Suprapubic skin (tissue), 4 donors: ENCODE measurements around the gene LDLRAD4. TPM values are rescaled to one million over a fixed set of nuclear protein-coding genes. Genes with fewer than 3 reads are reported as not detected.
A peak's percentile ranks its signal among the peaks of the same experiment; 100 is the strongest.

Experiments used
- DNase-seq, 2 donors: peaks; one replicate each; pipeline ENCODE4 v3.0.0-alpha.2; 2019; ENCODE audit warnings: low spot score in 2 of 2
- H3K27ac ChIP-seq: fragments of 200-600 bp; sonication (generic); one replicate; pipeline ENCODE4 v1.5.1; 2019
- H3K27me3 ChIP-seq: fragments of 200-600 bp; sonication (generic); one replicate; pipeline ENCODE4 v1.5.1; 2019
- H3K36me3 ChIP-seq: fragments of 200-600 bp; sonication (generic); one replicate; pipeline ENCODE4 v1.5.1; 2019
- H3K4me1 ChIP-seq: fragments of 200-600 bp; sonication (generic); one replicate; pipeline ENCODE4 v1.5.1; 2019
- H3K4me3 ChIP-seq: fragments of 200-600 bp; sonication (generic); one replicate; pipeline ENCODE4 v1.5.1; 2019; ENCODE audit warnings: mild to moderate bottlenecking
- H3K9me3 ChIP-seq: fragments of 200-600 bp; sonication (generic); one replicate; pipeline ENCODE4 v1.5.1; 2019
- CTCF ChIP-seq, 2 donors: fragments of 200-600 bp in 1 of 2; fragments of 450-650 bp in 1 of 2; sonication (generic) in 1 of 2; IDR thresholded peaks; one replicate each; pipeline ENCODE4 v1.5.1; 2016 to 2019; ENCODE audit warnings: antibody characterized with exemption in 2 of 2, mild to moderate bottlenecking in 1 of 2, moderate library complexity in 1 of 2
- EP300 ChIP-seq: sonication (generic); formaldehyde crosslinking; IDR thresholded peaks from one replicate; pipeline ENCODE4 v1.6.1; 2017; ENCODE audit warnings: antibody characterized with exemption
- POLR2A ChIP-seq, 2 donors: fragments of 450-650 bp; IDR thresholded peaks; one replicate each; pipeline ENCODE4 v1.6.1; 2017; ENCODE audit warnings: antibody characterized with exemption in 2 of 2, mild to moderate bottlenecking in 2 of 2, moderate library complexity in 2 of 2
- POLR2AphosphoS5 ChIP-seq, 3 donors: sonication (generic); formaldehyde crosslinking; IDR thresholded peaks; one replicate each; pipeline ENCODE4 v1.6.1; 2017; ENCODE audit warnings: antibody characterized with exemption in 3 of 3
- WGBS: methylation state at CpG from one replicate; pipeline ENCODE4 v1.1.5; 2018; 5-methylcytosine and 5-hydroxymethylcytosine counted together
- total RNA-seq, 4 donors: library from RNA; depleted of rRNA; stranded (reverse); fragments of >200 nt; gene quantifications; one replicate each; pipeline ENCODE4 v1.1.0, GENCODE V29; 2016

The LDLRAD4 gene
- total RNA-seq, 4 donors from 2014 or later, result 10.1 to 31.6 (median 15.1) TPM

GRCh38 chr18:13401404-13401803 is 182.8 kb downstream of the LDLRAD4 start:
- no peak overlapping the region for H3K27ac ChIP-seq
- H3K27me3 ChIP-seq, result no peaks in the 10 kb centered on the region
- H3K9me3 ChIP-seq, result no peaks in the 10 kb centered on the region
- no peak overlapping the region for H3K4me3 ChIP-seq
- H3K4me1 ChIP-seq, result no peaks in the 10 kb centered on the region
- no peaks in the 10 kb centered on the region for H3K36me3 ChIP-seq
- peak in 1 of 2 donors; percentile 41 for DNase-seq
- TF ChIP-seq POLR2AphosphoS5 (IDR thresholded peaks at IDR 0.05) (no peak), EP300 (no peak), CTCF (IDR thresholded peaks at IDR 0.05) (no peak), POLR2A (IDR thresholded peaks at IDR 0.05) (no peak)
- WGBS, result 91% methylated on average over 7 of the region's 8 CpGs

- DNase-seq, result no peak
- TF ChIP-seq EP300, result no peak
- TF ChIP-seq CTCF (IDR thresholded peaks at IDR 0.05), result no peak
- TF ChIP-seq POLR2AphosphoS5 (IDR thresholded peaks at IDR 0.05), result no peak
- TF ChIP-seq POLR2A (IDR thresholded peaks at IDR 0.05), result no peak
- H3K36me3 ChIP-seq, result no peaks in the 10 kb centered on the region
- H3K27ac ChIP-seq, result no peak overlapping the region
- H3K4me3 ChIP-seq, result no peak overlapping the region
- no peaks in the 10 kb centered on the region for H3K27me3 ChIP-seq
- WGBS, result 89% methylated on average over 10 of the region's 10 CpGs
- no peaks in the 10 kb centered on the region for H3K9me3 ChIP-seq
- no peaks in the 10 kb centered on the region for H3K4me1 ChIP-seq
Observed at GRCh38 chr18:13401826-13402225, 183.3 kb downstream of the LDLRAD4 start.

GRCh38 chr18:13403786-13404549 is 185.4 kb downstream of the LDLRAD4 start:
- H3K9me3 ChIP-seq, result no peaks in the 10 kb centered on the region
- no peak for TF ChIP-seq POLR2AphosphoS5 (IDR thresholded peaks at IDR 0.05)
- TF ChIP-seq EP300, result no peak
- TF ChIP-seq POLR2A (IDR thresholded peaks at IDR 0.05), result no peak
- TF ChIP-seq CTCF (IDR thresholded peaks at IDR 0.05), result no peak
- H3K36me3 ChIP-seq, result no peaks in the 10 kb centered on the region
- DNase-seq, result peak in 1 of 2 donors; percentile 63
- H3K4me1 ChIP-seq, result no peaks in the 10 kb centered on the region
- H3K4me3 ChIP-seq, result no peak overlapping the region
- no peaks in the 10 kb centered on the region for H3K27me3 ChIP-seq
- 91% methylated on average over 24 of the region's 31 CpGs for WGBS
- no peak overlapping the region for H3K27ac ChIP-seq

GRCh38 chr18:13405305-13406038 is 186.9 kb downstream of the LDLRAD4 start:
- no peaks in the 10 kb centered on the region for H3K36me3 ChIP-seq
- WGBS, result 91% methylated on average over 17 of the region's 17 CpGs
- no peak overlapping the region for H3K4me3 ChIP-seq
- DNase-seq, result peak in 1 of 2 donors; percentile 32
- no peaks in the 10 kb centered on the region for H3K9me3 ChIP-seq
- no peak overlapping the region for H3K27ac ChIP-seq
- H3K27me3 ChIP-seq, result no peaks in the 10 kb centered on the region
- H3K4me1 ChIP-seq, result no peaks in the 10 kb centered on the region
- TF ChIP-seq CTCF (IDR thresholded peaks at IDR 0.05) (no peak), EP300 (no peak), POLR2AphosphoS5 (IDR thresholded peaks at IDR 0.05) (no peak), POLR2A (IDR thresholded peaks at IDR 0.05) (no peak)

DNA sequence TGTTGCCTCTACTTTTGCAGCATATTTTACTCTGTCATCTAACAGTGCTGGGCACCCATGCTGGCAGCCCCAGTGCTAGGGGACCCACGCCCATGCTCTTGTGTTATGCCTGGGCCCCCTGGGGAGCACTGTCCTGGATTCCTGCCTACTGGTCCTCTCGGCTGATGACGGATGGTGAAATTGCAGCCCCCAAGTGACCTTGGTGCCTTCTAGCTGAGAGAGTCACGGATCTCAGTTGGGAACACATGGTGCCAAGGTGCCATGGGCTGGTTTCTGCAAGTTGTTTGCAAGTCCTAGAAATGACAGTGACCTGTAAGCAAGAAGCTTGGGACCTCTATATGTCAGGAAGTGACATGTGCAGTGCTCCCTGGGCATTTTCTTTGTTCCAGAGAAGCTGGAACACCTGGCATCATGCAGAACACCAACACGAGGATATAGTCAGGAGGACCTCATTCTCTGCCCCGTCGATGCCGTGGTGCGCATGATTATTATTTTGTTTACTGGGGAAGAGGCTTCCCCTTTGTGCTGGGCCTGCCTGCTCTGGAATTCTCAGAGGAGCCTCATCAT is 187.6 kb downstream of the LDLRAD4 start:
- Histone ChIP-seq H3K4me3 (no peak overlapping the region), H3K9me3 (no peaks in the 10 kb centered on the region), H3K36me3 (no peaks in the 10 kb centered on the region), H3K27me3 (no peaks in the 10 kb centered on the region), H3K27ac (no peak overlapping the region), H3K4me1 (no peaks in the 10 kb centered on the region)
- TF ChIP-seq POLR2A (IDR thresholded peaks at IDR 0.05) (no peak), CTCF (IDR thresholded peaks at IDR 0.05) (no peak), EP300 (no peak), POLR2AphosphoS5 (IDR thresholded peaks at IDR 0.05) (no peak)
- DNase-seq, result peak in 1 of 2 donors; percentile 75
- 85% methylated on average over 8 of the region's 9 CpGs for WGBS
